Uterus (tissue), 2 donors: ENCODE results near the gene SRPK2.

Source experiments
- CTCF ChIP-seq, 4 experiments: fragments of 200-600 bp in 2 of 4; fragments of 450-650 bp in 2 of 4; sonication (generic) in 2 of 4; IDR thresholded peaks; one replicate each; pipeline ENCODE4 v1.5.1; 2016 to 2019; ENCODE audit warnings: antibody characterized with exemption in 4 of 4, mild to moderate bottlenecking in 2 of 4, moderate library complexity in 1 of 4
- POLR2A ChIP-seq, 2 donors: fragments of 450-650 bp; IDR thresholded peaks; one replicate each; pipeline ENCODE4 v1.6.1; 2016; ENCODE audit warnings: antibody characterized with exemption in 2 of 2, mild to moderate bottlenecking in 1 of 2, moderate library complexity in 1 of 2

GRCh38 chr7:105322655-105323277 lies 66.0 kb downstream of the SRPK2 start:
- no peak for TF ChIP-seq CTCF (IDR thresholded peaks at IDR 0.05)
- no peak for TF ChIP-seq POLR2A (IDR thresholded peaks at IDR 0.05)
